ENCODE data around the gene DHCR24.

- TF ChIP-seq POLR2A (IDR thresholded peaks at IDR 0.05; ENCODE audit: low read length) (no peak), GATA1 (IDR thresholded peaks at IDR 0.05; ENCODE audit: low read depth, low read length) (no peak)
Measured at GRCh38 chr1:54853793-54854370, 33.1 kb downstream of the DHCR24 start.

Measured in erythroblast (primary cell).